HepG2 (cell line): Measurements from ENCODE around the gene WHAMM.

ENCODE experiments used
- EP300 ChIP-seq, 3 experiments: sonication (generic) in 1 of 3; formaldehyde crosslinking in 1 of 3; IDR thresholded peaks; 2 replicates each; pipeline versions ENCODE4 v1.5.1 to v1.6.1; 2011 to 2020; ENCODE audit warnings: low read depth in 2 of 3, low read length in 2 of 3, borderline replicate concordance in 1 of 3, improper control_type of control experiment in 1 of 3, mild to moderate bottlenecking in 1 of 3, missing genetic modification reagents in 1 of 3, moderate library complexity in 1 of 3
- ONECUT2 ChIP-seq: sonication (generic); formaldehyde crosslinking; IDR thresholded peaks from 2 replicates; pipeline ENCODE4 v1.4.0; 2020; ENCODE audit warnings: missing genetic modification reagents
- TF ChIP-seq, protein P1 (sequence below): fragments of 450-650 bp; IDR thresholded peaks from 2 replicates; pipeline ENCODE4 v1.6.1; 2017

DNA sequence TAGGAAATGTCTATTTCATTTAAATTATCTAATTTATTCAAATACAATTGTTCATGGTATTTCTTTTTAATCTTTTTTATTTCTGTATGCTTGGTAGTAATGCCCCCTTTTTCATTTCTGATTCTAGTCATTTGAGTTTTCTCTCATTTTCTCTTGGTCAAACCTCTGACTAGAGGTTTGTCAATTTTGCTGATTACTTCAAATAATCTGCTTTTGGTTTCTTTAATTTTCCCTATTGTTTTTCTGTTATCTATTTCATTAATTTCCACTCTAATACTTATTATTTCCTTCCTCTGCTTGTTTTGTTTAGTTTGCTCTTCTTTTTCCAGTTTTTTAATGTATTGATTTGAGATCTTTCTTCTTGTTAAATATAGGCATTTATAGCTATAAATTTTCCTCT lies 15.7 kb upstream of the WHAMM start:
- TF ChIP-seq, protein P1, sequence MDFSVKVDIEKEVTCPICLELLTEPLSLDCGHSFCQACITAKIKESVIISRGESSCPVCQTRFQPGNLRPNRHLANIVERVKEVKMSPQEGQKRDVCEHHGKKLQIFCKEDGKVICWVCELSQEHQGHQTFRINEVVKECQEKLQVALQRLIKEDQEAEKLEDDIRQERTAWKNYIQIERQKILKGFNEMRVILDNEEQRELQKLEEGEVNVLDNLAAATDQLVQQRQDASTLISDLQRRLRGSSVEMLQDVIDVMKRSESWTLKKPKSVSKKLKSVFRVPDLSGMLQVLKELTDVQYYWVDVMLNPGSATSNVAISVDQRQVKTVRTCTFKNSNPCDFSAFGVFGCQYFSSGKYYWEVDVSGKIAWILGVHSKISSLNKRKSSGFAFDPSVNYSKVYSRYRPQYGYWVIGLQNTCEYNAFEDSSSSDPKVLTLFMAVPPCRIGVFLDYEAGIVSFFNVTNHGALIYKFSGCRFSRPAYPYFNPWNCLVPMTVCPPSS = no peak
- TF ChIP-seq ONECUT2 (CRISPR knock-in tag) (no peak), EP300 (IDR thresholded peaks at IDR 0.05; ENCODE audit: low read depth in 2 of 2, low read length in 2 of 2) (no peak), EP300 (CRISPR knock-in tag; IDR thresholded peaks at IDR 0.05; ENCODE audit: borderline replicate concordance) (no peak)
